Measurements from ENCODE around the gene CNN2.

The CNN2 gene

GRCh38 chr19:1082928-1083816, 56.8 kb downstream of the CNN2 start:
- Mint-ChIP-seq H3K36me3 (ENCODE audit: low read depth) (peaks cover 69% of the 10 kb centered on the region), H3K27ac (peak overlapping the region; percentile 89), H3K4me1 (ENCODE audit: low read depth) (peaks cover 22% of the 10 kb centered on the region), H3K9me3 (no peaks in the 10 kb centered on the region), H3K4me3 (no peak overlapping the region), H3K27me3 (ENCODE audit: low read depth) (no peaks in the 10 kb centered on the region)
- no peak for DNase-seq (ENCODE audit: low spot score)

GRCh38 chr19:1084024-1084868, 57.8 kb downstream of the CNN2 start:
- DNase-seq (ENCODE audit: low spot score) = no peak
- no peaks in the 10 kb centered on the region for H3K27me3 Mint-ChIP-seq (ENCODE audit: low read depth)
- H3K36me3 Mint-ChIP-seq (ENCODE audit: low read depth) = peaks cover 66% of the 10 kb centered on the region
- peaks cover 24% of the 10 kb centered on the region for H3K4me1 Mint-ChIP-seq (ENCODE audit: low read depth)
- no peak overlapping the region for H3K4me3 Mint-ChIP-seq
- peak overlapping the region; percentile 60 for H3K27ac Mint-ChIP-seq
- H3K9me3 Mint-ChIP-seq = no peaks in the 10 kb centered on the region

GRCh38 chr19:1085053-1085658, 58.7 kb downstream of the CNN2 start:
- Mint-ChIP-seq H3K4me3 (no peak overlapping the region), H3K27ac (peak overlapping the region; percentile 87), H3K27me3 (ENCODE audit: low read depth) (no peaks in the 10 kb centered on the region), H3K4me1 (ENCODE audit: low read depth) (peaks cover 24% of the 10 kb centered on the region), H3K36me3 (ENCODE audit: low read depth) (peaks cover 58% of the 10 kb centered on the region), H3K9me3 (no peaks in the 10 kb centered on the region)
- no peak for DNase-seq (ENCODE audit: low spot score)

- H3K27ac Mint-ChIP-seq = peak overlapping the region; percentile 87
- H3K4me1 Mint-ChIP-seq (ENCODE audit: low read depth) = peaks cover 24% of the 10 kb centered on the region
- H3K27me3 Mint-ChIP-seq (ENCODE audit: low read depth) = no peaks in the 10 kb centered on the region
- H3K4me3 Mint-ChIP-seq = no peak overlapping the region
- H3K9me3 Mint-ChIP-seq = no peaks in the 10 kb centered on the region
- peaks cover 55% of the 10 kb centered on the region for H3K36me3 Mint-ChIP-seq (ENCODE audit: low read depth)
- DNase-seq (ENCODE audit: low spot score) = no peak
These were observed 59.5 kb downstream of the CNN2 start for GRCh38 chr19:1085676-1086442.

GRCh38 chr19:1086613-1087012, 60.2 kb downstream of the CNN2 start:
- no peak for DNase-seq (ENCODE audit: low spot score)
- Mint-ChIP-seq H3K4me1 (ENCODE audit: low read depth) (peaks cover 21% of the 10 kb centered on the region), H3K4me3 (no peak overlapping the region), H3K36me3 (ENCODE audit: low read depth) (peaks cover 50% of the 10 kb centered on the region), H3K27me3 (ENCODE audit: low read depth) (no peaks in the 10 kb centered on the region), H3K27ac (peak overlapping the region; percentile 26), H3K9me3 (no peaks in the 10 kb centered on the region)

- peaks cover 21% of the 10 kb centered on the region for H3K4me1 Mint-ChIP-seq (ENCODE audit: low read depth)
- H3K27ac Mint-ChIP-seq = peak overlapping the region; percentile 77
- DNase-seq (ENCODE audit: low spot score) = no peak
These were observed 61.5 kb downstream of the CNN2 start for GRCh38 chr19:1087813-1088415.

GRCh38 chr19:1088416-1089010, 62.1 kb downstream of the CNN2 start:
- Mint-ChIP-seq H3K9me3 (no peaks in the 10 kb centered on the region), H3K4me3 (no peak overlapping the region), H3K4me1 (ENCODE audit: low read depth) (peaks cover 24% of the 10 kb centered on the region), H3K36me3 (ENCODE audit: low read depth) (peaks cover 48% of the 10 kb centered on the region), H3K27me3 (ENCODE audit: low read depth) (no peaks in the 10 kb centered on the region), H3K27ac (peak overlapping the region; percentile 77)
- DNase-seq (ENCODE audit: low spot score) = no peak

More at GRCh38 chr19:1087813-1088415, 61.5 kb downstream of the CNN2 start:
- Mint-ChIP-seq H3K27me3 (ENCODE audit: low read depth) (no peaks in the 10 kb centered on the region), H3K9me3 (no peaks in the 10 kb centered on the region), H3K4me3 (peak overlapping the region; percentile 52), H3K36me3 (ENCODE audit: low read depth) (peaks cover 43% of the 10 kb centered on the region)

Data from T-helper 2 cell treated with Interferon-gamma antibody and Interleukin-4, amounts not matched to agents 5 μg/mL and 100 μg/mL, for 36 hours (primary cell).